NT2/D1 (cell line): ENCODE results near the gene TMEM8B.

Experiments
- SUZ12 ChIP-seq: IDR thresholded peaks from 2 replicates; pipeline ENCODE4 v1.6.1; 2011; ENCODE audit not compliant: insufficient read length, insufficient read depth; ENCODE audit errors: extremely low read depth
- ZNF274 ChIP-seq: IDR thresholded peaks from 2 replicates; pipeline ENCODE4 v1.6.1; 2011; ENCODE audit warnings: mild to moderate bottlenecking, low read depth, low read length

- TF ChIP-seq SUZ12 (no peak), ZNF274 (no peak)
Measured at GRCh38 chr9:35908504-35909125, 79.6 kb downstream of the TMEM8B start.
